ENCODE measurements around the gene KDSR.

The KDSR gene

DNA sequence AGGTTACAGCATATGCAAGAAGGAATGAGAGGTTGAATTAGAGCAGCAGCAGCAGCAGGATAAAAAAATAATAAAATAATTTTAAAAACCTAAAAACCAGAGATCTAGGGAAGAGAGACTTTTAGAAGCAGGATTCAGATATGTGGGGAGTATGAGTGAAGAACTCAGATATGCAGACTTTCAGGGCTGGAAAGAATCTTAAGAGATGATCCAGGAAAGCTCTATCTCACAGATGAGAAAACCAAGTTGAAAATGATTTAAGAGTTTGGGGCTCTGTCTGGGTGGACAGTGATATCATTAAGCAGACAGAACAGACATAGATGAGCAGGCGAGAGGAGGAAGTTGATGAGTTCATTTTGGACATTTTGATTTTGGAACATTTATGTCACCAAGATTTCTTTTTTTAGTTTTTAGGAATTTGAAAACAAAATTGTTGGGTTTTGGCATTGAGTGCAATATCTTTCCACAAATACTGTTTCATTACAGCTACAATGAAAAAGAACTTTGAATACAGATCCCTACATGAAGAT lies 79.2 kb downstream of the KDSR start:
- in situ Hi-C loops (cut with MboI; ENCODE audit: low sequenced_read_pairs) = no loop called here

DNA sequence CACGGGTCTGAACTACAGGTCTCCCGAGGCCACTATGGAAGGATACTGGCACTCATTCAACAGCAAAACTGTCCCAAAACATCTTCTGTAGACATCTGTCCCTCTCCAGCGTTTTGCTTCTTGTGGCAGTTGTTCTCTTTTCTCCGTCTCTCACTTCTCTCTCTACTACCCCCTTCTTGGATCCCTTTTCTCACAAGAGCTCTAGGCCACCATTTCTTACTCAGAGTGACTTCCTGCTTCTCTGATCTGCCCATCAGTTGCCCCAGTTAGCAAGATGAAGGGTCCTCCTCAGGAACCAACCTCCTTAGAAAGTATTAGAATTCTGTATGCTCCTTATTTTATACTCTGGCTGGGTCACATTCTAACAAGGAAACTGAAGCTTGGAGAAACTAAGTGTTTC lies 80.1 kb downstream of the KDSR start:
- in situ Hi-C loops (cut with MboI; ENCODE audit: low sequenced_read_pairs) = no loop called here

DNA sequence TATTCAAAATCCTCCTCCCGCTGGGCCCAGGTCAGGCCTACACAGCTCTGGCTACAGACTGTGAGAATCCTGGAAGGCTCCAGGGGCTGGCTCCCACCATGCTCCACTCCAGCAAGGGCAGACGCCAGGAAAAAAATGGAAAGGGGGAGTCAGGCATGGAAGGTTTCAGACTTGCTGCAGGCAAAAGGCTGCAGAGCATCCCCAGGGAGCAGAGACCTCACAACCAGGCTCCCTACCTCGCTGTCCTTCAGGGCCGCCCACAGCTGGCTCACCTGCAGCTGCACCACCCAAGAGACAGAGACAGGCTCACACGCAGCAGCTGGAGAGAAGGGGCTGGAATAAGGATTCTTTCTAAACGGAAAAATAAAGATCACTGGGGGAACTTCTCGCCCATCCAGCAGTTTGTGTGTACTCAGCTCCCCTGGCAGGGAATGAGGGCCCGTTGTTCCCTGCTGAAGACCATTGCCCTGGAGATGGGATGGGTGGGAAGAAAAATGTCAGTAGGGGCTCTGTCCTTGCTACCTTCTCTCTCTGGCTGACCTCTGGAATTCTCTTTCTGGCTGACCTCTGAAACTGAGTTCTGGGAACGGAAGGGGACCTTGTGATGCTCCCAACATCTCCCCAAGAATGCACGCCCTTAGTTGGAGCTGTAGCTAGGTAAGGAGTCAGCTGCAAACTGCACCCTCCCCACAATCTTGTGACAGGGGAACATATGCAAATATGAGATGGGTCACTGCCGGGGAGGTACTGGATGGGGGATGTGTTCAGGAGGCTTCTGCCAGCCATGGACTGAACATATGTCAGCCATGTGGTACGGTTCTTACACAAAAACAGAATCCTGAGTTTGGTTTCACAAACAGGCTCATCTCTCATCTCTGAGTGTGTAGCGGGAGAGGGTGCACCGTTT lies 81.9 kb downstream of the KDSR start:
- in situ Hi-C loops (cut with MboI; ENCODE audit: low sequenced_read_pairs) = no loop called here

DNA sequence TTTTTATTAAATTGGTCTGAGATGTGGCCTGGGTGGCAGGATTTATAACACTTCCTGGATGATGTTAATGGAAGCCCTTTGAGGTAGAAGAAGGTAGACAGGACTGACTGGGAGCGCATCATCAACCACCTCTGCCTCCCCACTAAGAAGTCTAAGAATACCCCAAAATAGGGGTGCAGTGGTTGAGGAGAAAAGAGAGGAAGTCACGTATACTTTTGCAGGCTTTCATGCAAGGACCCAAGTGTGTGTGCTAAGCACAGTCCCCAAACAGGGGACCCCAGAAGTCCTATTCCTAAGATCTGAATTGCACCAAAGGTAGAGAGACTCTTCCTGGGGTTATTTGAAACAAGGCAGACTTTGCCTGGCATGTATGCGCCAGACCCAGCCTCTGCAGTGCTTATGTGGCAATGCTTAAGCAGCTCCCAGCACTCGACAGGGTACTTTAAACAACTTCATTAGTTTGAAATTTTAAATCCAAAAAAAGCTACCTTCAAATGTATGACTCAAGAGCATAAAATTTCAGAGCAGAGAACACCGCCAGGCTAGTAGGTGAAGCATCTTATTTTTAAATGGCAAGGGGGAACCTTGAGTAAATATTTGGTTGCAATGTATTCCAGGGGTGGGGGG lies 82.7 kb downstream of the KDSR start:
- in situ Hi-C loops (cut with MboI; ENCODE audit: low sequenced_read_pairs) = no loop called here

DNA sequence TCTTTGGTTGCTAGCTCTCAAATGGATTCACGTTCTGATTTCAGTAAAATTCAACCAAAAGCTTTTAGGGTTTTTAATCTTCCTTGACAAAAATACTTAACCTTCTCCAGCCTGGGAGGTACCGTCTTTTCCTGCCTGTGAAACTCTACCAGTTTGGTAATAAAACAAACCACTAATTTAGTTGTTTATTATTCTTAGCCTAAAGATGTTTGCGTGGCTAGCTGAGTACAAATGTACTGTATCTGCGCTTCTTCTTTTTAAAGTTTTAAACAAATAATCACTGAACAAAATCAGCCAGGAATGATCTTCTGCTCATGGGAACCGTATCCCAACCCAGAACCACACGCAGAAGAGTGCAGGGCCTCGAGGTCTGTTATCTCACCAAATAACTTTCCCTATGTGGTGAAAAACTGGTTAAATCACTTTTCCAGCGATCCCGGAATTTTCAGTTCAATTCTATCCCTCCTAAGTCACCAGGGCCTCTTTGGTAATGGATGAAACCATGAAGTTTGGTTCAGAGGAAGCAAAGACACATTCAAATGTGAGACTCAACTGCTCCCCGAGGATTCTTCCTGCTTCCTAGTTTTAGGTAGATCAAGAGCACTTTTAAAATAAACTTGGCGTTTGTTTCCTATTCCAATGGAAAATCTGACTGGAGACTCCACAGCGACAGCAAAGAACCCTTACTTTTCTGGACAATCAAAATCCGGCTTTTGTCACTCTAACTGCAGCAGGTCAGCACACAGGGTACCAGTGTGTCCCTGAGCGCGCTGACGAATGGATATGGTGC lies 83.5 kb downstream of the KDSR start:
- in situ Hi-C loops (cut with MboI; ENCODE audit: low sequenced_read_pairs) = no loop called here

DNA sequence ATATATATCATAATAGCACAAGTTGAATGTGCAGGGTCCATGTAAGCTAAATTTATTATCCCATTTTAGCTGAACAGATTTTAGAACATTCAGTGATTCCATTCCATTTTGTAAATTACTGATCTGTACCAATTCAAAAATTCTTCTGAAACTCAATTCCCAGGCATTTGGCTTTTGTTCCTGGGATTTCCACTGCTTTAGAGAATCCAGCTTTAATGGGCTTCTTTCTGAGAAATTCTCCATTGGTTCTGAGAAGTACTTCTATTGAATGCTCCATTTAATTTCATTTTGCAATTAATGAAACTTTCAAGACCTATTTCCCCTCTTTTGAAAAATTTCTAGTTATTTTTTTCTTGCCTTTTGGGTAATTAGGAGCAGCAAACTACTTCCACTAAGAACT lies 84.2 kb downstream of the KDSR start:
- in situ Hi-C loops (cut with MboI; ENCODE audit: low sequenced_read_pairs) = no loop called here

All from HL-60/S4 treated with retinoic acid at 250 ng/mL for 4 days and 3 days (cell line).